Activated naive CD8-positive, alpha-beta T cell treated with anti-CD3 and anti-CD28 coated beads, Interleukin-2, amount 10 ng/mL, durations not matched to agents 7 days and 5 days (primary cell): ENCODE data around the gene GNG12. TPM values are rescaled to one million over a fixed set of nuclear protein-coding genes. Genes with fewer than 3 reads are reported as not detected.
A peak's percentile ranks its signal among the peaks of the same experiment; 100 is the strongest.

Experiments used
- ATAC-seq: fragments of 150-1000 bp; cut with Tn5 transposase; one replicate; pipeline ENCODE4 v1.10.0; 2021; ENCODE audit warnings: low read depth, moderate library complexity
- POLR2A ChIA-PET: fragments of 350-600 bp; sonication (Branson Sonifier 250); formaldehyde crosslinking; loops from one replicate; lab custom pipeline; 2021; ENCODE audit warnings: antibody characterized with exemption; lab: Charles Lee
- DNase-seq: peaks from one replicate; pipeline ENCODE4 v3.0.0; 2021
- H3K27ac Mint-ChIP-seq: one replicate; pipeline ENCODE4 v1.8.0; 2022; ENCODE audit warnings: mild to moderate bottlenecking, mixed read lengths
- H3K27me3 Mint-ChIP-seq: one replicate; pipeline ENCODE4 v1.8.0; 2022; ENCODE audit warnings: mild to moderate bottlenecking, moderate library complexity, mixed read lengths
- H3K36me3 Mint-ChIP-seq: one replicate; pipeline ENCODE4 v1.8.0; 2021; ENCODE audit warnings: mild to moderate bottlenecking, mixed read lengths
- H3K4me1 Mint-ChIP-seq: one replicate; pipeline ENCODE4 v1.8.0; 2021; ENCODE audit warnings: mixed read lengths
- H3K4me3 Mint-ChIP-seq: one replicate; pipeline ENCODE4 v1.8.0; 2022; ENCODE audit warnings: mild to moderate bottlenecking, moderate library complexity, mixed read lengths
- H3K9me3 Mint-ChIP-seq: one replicate; pipeline ENCODE4 v1.8.0; 2021; ENCODE audit warnings: mixed read lengths
- total RNA-seq, 2 experiments: library from RNA; stranded (reverse); gene quantifications; one replicate each; pipeline ENCODE4 v1.2.3, GENCODE V29; 2021

GNG12 gene
- total RNA-seq, 2 experiments from 2014 or later = not detected

DNA sequence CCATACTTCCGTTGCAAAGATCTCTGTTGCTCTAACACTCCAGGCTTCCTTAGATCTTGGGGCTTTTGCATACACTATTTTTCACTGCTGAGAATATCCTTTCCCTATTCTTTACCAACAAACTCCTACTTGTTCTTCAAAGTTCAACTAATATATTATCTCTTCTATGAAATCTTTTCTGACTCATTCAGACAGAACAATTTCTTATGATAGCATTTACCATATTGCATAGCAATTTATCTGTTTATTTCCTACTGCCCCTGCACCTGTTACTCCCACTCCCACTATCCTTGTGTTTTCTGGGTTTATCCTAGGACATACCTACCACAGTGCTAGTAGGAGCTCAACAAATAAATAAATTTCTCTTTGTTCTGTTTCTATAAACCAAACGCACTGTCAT lies 137.3 kb downstream of the GNG12 start:
- H3K4me1 Mint-ChIP-seq = no peaks in the 10 kb centered on the region
- no peak overlapping the region for H3K27ac Mint-ChIP-seq
- peaks cover 2% of the 10 kb centered on the region for H3K36me3 Mint-ChIP-seq
- POLR2A ChIA-PET = no interaction called here
- H3K4me3 Mint-ChIP-seq = no peak overlapping the region
- H3K9me3 Mint-ChIP-seq = no peaks in the 10 kb centered on the region
- no peak for DNase-seq
- ATAC-seq = no peak
- H3K27me3 Mint-ChIP-seq = peaks cover 7% of the 10 kb centered on the region

DNA sequence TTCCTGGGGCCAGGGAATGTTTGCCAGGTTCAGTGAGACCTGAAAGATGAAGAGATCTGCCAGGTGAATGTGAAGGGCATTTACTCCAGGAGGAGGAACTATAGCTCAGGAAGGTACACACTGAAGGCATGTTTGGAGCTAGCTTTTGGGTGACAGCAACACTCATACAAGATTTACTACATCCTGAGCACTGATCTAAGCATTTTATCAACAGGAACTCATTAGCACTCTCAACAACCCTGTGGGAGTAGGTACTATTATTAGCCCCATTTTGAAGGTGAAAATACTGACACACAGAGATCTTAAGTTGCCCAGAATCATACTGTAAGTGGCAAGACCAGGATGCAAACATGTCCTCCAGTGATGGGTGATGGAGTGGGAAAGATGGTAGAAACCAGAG lies 141.6 kb downstream of the GNG12 start:
- no peak overlapping the region for H3K27ac Mint-ChIP-seq
- ATAC-seq (no peak), DNase-seq (no peak)
- H3K36me3 Mint-ChIP-seq = peaks cover 11% of the 10 kb centered on the region
- H3K4me1 Mint-ChIP-seq = peaks cover 12% of the 10 kb centered on the region
- H3K27me3 Mint-ChIP-seq = peaks cover 7% of the 10 kb centered on the region
- POLR2A ChIA-PET = interaction anchor here (0.6 kb wide), 1 partner anchor 761 kb away, joined by 3 read pairs; no protein-coding TSS in a partner anchor
- H3K4me3 Mint-ChIP-seq = no peak overlapping the region
- no peaks in the 10 kb centered on the region for H3K9me3 Mint-ChIP-seq

DNA sequence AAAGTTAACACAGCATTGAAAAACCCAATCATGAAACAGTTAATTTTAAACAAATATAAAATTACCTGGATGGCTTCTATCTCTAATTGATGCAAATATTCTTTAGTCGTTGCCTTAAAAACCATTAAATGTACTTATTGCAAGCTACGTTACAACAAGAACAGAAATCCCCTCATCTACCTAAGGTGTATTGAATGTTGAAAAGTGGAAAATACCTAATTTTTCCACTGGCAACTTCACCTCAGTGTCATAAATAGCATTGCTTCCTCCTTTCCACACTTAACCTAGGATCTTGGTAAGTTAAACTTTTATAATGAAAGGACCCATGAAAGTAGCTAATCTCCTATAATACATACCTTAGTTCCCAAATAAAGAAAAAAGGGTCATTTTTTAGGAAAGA lies 142.9 kb downstream of the GNG12 start:
- POLR2A ChIA-PET = no interaction called here
- peaks cover 15% of the 10 kb centered on the region for H3K4me1 Mint-ChIP-seq

DNA sequence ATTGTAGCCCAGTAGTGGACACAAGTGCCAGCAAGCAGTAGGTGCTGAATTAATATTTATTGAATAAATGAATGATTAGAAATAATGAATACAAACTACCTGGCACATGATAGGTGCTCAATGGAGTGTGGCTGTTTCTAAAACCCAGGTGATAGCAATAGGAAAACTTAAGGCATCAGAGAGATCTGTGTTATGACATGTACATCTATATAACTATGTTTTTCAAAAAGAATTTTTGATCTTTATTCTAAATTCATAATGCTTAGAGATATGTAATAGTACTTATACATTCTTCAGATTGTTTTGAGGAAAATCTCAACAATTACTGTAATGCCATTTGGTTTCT lies 143.3 kb downstream of the GNG12 start:
- DNase-seq (no peak), ATAC-seq (no peak)
- H3K36me3 Mint-ChIP-seq = peaks cover 11% of the 10 kb centered on the region
- no peak overlapping the region for H3K27ac Mint-ChIP-seq
- POLR2A ChIA-PET = no interaction called here
- H3K4me3 Mint-ChIP-seq = no peak overlapping the region
- H3K27me3 Mint-ChIP-seq = no peaks in the 10 kb centered on the region
- peaks cover 15% of the 10 kb centered on the region for H3K4me1 Mint-ChIP-seq
- no peaks in the 10 kb centered on the region for H3K9me3 Mint-ChIP-seq

More for the DNA sequence above, 142.9 kb downstream of the GNG12 start:
- Mint-ChIP-seq H3K27me3 (no peaks in the 10 kb centered on the region), H3K4me3 (no peak overlapping the region), H3K27ac (no peak overlapping the region), H3K36me3 (peaks cover 11% of the 10 kb centered on the region), H3K9me3 (no peaks in the 10 kb centered on the region)
- ATAC-seq (no peak), DNase-seq (no peak)

DNA sequence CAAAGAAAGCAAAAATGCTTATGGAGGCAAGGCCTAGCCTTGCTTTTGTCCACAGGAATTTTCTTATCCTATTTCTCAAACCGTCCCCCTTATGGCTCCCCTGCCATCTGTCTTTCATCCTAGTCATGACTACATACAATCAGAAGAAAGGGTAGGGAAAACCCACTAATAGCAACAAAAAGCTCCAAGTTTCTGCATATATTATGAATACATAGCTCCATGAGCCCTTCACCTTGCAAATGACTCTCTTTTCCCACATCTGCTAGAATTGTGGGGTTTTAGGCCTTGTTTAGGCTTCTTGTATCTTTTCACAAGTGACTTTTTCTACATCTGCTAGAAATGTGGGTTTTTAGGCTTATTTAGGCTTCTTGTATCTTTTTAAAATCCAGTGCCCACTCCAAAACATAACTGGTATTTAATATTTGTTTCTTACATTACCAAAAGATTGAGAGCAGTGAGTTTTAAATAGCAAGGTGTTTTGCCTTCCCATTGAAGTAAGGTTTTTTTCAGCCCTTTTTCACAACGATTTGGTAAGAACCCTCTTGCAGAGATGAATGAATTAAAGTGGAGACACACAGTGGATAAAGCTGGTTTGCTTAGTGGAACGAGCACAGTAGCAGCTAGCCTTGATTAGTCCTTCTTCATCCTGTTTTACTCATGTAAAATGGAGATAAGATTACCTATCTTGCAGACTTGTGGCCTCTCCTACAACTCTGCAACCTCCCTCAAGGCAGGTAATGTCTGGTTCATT lies 143.8 kb downstream of the GNG12 start:
- no peak overlapping the region for H3K4me3 Mint-ChIP-seq
- DNase-seq = no peak
- H3K27me3 Mint-ChIP-seq = no peaks in the 10 kb centered on the region
- no peak overlapping the region for H3K27ac Mint-ChIP-seq
- no peak for ATAC-seq
- POLR2A ChIA-PET = no interaction called here
- peaks cover 11% of the 10 kb centered on the region for H3K36me3 Mint-ChIP-seq
- H3K4me1 Mint-ChIP-seq = peaks cover 18% of the 10 kb centered on the region
- H3K9me3 Mint-ChIP-seq = no peaks in the 10 kb centered on the region

DNA sequence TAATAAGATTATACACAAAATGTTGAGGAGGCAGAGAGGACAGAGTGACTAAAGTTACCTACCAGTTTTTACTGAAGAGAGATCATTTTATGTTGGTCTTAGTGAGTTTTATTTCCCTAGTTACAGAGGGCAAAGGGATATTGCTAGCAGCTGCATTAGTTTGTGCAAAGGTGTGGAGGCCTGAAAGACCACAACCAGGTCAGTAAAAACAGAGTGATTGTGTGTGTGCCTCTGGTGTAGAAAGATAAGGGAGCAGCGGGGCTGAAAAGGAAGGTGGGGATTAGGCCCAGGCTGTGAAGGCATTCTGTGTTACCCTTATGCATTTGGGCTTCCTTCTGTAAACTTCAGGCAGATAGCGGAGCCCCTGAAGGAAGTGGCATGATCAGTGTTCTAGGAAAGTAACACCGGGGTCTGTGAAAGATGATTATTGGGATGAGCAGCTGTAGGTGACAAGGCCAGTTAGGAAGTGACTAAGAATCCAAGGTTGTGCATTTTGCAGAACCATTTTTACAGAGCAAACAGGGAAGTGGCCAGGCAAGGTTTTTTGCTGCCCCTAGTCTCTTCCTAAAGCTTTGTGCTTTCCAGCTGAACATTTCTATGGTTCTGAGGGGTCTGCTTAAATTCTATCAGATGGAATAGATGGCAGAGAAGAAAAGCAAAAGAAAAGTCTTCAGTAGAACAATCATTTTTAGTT lies 144.6 kb downstream of the GNG12 start:
- Mint-ChIP-seq H3K27me3 (no peaks in the 10 kb centered on the region), H3K4me3 (no peak overlapping the region), H3K4me1 (peaks cover 24% of the 10 kb centered on the region), H3K36me3 (peaks cover 11% of the 10 kb centered on the region), H3K27ac (no peak overlapping the region), H3K9me3 (no peaks in the 10 kb centered on the region)
- POLR2A ChIA-PET = no interaction called here
- DNase-seq (no peak), ATAC-seq (no peak)

DNA sequence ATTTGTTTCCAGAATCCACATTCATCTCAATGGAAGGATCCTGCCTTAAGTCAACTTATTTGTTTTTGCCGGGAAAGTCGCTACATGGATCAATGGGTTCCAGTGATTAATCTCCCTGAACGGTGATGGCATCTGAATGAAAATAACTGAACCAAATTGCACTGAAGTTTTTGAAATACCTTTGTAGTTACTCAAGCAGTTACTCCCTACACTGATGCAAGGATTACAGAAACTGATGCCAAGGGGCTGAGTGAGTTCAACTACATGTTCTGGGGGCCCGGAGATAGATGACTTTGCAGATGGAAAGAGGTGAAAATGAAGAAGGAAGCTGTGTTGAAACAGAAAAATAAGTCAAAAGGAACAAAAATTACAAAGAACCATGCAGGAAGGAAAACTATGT lies 145.6 kb downstream of the GNG12 start:
- ATAC-seq = no peak
- H3K27ac Mint-ChIP-seq = no peak overlapping the region
- H3K36me3 Mint-ChIP-seq = peaks cover 11% of the 10 kb centered on the region
- H3K27me3 Mint-ChIP-seq = no peaks in the 10 kb centered on the region
- H3K4me1 Mint-ChIP-seq = peaks cover 27% of the 10 kb centered on the region
- H3K4me3 Mint-ChIP-seq = peak overlapping the region; percentile 13
- H3K9me3 Mint-ChIP-seq = no peaks in the 10 kb centered on the region
- POLR2A ChIA-PET = interaction anchor here (4.7 kb wide), 1 partner anchor 13 kb away, joined by 96 read pairs; no protein-coding TSS in a partner anchor
- no peak for DNase-seq

DNA sequence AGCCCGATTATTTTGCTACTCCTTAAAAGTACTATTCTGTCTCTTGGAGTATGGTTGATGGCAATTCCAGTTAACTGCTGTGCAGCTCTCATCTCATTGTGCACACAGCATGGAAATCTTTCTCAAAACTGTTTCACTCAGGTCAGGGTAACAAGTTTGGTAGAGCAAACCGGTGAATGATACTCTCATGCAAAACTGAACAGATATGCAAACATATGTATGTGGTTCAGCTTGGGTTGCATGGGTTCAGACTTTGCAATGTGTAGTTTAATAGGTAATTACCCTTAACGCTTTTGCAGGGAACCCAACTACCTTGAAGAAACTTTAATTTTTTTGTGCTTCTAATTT lies 146.1 kb downstream of the GNG12 start:
- ATAC-seq (no peak), DNase-seq (no peak)
- peaks cover 27% of the 10 kb centered on the region for H3K4me1 Mint-ChIP-seq
- peak overlapping the region; percentile 99 for H3K4me3 Mint-ChIP-seq
- H3K36me3 Mint-ChIP-seq = peaks cover 11% of the 10 kb centered on the region
- no peaks in the 10 kb centered on the region for H3K27me3 Mint-ChIP-seq
- H3K9me3 Mint-ChIP-seq = no peaks in the 10 kb centered on the region
- POLR2A ChIA-PET = interaction anchor here (0.9 to 4.7 kb wide), 3 partner anchors 12 to 257 kb away, joined by 3 to 96 read pairs (median 11); partner anchors contain the start of gene SERBP1
- peak overlapping the region; percentile 99 for H3K27ac Mint-ChIP-seq

DNA sequence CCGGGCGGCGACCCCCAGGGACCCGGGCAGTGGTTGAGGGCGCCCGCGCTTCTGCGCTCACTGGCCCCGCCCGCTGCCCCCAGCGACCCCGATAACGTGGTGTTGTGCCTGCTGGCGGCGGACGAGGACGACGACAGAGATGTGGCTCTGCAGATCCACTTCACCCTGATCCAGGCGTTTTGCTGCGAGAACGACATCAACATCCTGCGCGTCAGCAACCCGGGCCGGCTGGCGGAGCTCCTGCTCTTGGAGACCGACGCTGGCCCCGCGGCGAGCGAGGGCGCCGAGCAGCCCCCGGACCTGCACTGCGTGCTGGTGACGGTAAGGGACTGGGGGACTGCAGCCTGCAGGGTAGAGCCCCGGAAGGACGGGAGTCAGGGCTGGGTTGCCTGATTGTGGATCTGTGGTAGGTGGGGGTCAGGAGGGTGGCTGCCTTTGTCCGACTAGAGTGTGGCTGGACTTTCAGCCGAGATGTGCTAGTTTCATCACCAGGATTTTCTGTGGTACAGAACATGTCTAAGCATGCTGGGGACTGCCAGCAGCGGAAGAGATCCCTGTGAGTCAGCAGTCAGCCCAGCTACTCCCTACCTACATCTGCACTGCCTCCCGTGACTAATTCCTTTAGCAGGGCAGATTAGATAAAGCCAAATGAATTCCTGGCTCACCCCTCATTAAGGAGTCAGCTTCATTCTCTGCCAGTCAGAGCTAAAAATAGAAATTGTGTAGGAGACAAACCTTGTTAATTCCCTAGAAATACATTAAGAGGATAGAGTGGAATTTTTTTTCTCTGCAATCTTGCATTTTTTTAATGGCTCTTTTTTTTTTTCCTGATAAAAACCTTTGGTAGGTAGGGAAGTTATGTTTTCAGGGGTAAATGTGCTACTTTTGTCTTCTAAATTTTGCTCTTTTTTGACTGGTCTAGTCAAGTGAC lies 146.7 kb downstream of the GNG12 start:
- POLR2A ChIA-PET = interaction anchor here (0.6 to 4.7 kb wide), 7 partner anchors 8 to 761 kb away, joined by 3 to 96 read pairs (median 3); partner anchors contain the start of gene SERBP1
- Mint-ChIP-seq H3K4me1 (peaks cover 27% of the 10 kb centered on the region), H3K27me3 (no peaks in the 10 kb centered on the region), H3K9me3 (peaks cover 1% of the 10 kb centered on the region), H3K36me3 (peaks cover 11% of the 10 kb centered on the region), H3K4me3 (peak overlapping the region; percentile 99), H3K27ac (peak overlapping the region; percentile 99)
- peak; percentile 27 for ATAC-seq
- DNase-seq = peak; percentile 77

DNA sequence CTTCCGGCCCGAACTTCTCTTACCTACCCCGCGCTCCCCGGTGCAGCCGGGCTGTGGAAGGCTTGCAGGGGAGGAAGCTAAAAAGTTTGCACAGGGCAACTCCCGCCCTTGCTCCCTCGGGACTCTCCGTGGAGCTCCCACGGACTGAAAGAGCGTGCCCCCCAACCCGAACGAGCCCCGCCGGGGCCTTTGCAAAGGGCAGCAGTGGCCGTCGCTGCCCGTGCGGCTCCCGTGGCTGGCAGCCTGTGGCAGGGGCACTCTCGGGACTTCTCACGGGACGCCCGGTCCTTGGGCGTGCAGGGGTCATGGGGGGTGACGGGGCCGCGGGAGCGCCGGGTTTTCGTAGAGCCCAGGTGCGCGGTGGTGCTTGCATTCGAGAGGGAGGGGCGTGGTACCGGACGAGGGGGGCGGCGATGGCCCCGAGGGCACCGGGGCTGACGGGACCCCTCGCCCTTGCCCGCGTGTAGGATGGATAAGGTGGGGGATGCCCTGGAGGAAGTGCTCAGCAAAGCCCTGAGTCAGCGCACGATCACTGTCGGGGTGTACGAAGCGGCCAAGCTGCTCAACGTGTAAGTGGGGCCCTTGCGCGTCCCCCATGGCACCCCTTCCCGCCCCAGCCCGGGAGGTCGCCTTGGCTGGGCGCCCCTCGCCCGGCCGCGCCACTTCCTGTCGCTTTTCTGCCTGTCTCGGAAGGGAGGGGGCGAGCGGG lies 147.6 kb downstream of the GNG12 start:
- POLR2A ChIA-PET = interaction anchor here (0.6 to 4.7 kb wide), 13 partner anchors 9 to 760 kb away, joined by 3 to 96 read pairs (median 4); partner anchors contain the start of gene SERBP1
- peaks cover 1% of the 10 kb centered on the region for H3K9me3 Mint-ChIP-seq
- peak overlapping the region; percentile 99 for H3K4me3 Mint-ChIP-seq
- peak overlapping the region; percentile 99 for H3K27ac Mint-ChIP-seq
- H3K4me1 Mint-ChIP-seq = peaks cover 27% of the 10 kb centered on the region
- H3K36me3 Mint-ChIP-seq = peaks cover 9% of the 10 kb centered on the region
- ATAC-seq = peak; percentile 14
- no peak for DNase-seq
- no peaks in the 10 kb centered on the region for H3K27me3 Mint-ChIP-seq

DNA sequence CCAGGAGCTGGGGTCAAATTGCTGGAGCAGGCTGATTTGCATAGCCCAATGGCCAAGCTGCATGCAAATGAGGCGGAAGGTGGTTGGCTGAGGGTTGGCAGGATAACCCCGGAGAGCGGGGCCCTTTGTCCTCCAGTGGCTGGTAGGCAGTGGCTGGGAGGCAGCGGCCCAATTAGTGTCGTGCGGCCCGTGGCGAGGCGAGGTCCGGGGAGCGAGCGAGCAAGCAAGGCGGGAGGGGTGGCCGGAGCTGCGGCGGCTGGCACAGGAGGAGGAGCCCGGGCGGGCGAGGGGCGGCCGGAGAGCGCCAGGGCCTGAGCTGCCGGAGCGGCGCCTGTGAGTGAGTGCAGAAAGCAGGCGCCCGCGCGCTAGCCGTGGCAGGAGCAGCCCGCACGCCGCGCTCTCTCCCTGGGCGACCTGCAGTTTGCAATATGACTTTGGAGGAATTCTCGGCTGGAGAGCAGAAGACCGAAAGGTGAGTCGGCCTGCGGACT lies 148.2 kb downstream of the GNG12 start, which contains the start of gene GADD45A:
Gene GADD45A (plus strand): TSS at position 135 of the 491 bp plus-strand sequence. CDS start 294 bp downstream, at position 429.
- H3K36me3 Mint-ChIP-seq = peaks cover 7% of the 10 kb centered on the region

DNA sequence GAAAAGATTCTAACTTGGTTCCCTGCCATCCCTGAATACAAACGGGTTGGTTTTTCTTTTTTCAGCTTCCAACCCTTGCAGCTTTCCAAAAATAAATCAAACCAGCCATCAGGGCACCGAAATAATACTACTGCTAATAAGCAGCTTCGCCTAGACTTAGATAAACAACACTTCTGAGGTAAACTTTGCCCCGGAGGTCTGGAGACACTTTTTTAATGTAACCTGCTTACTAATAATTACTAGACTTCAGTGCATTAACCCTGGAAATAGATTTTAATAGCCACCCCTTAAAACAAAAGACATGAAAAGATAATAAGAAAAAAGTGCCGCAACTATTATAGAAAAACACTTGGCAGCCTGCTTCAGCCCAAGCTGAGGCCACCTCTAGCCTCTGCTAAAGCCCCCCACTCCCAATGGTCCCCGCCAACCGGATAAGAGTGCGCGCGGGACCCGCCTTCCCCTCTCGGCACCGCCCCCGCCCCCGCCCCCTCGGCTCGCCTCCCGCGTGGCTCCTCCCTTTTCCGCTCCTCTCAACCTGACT lies 148.7 kb downstream of the GNG12 start:
- Mint-ChIP-seq H3K27me3 (no peaks in the 10 kb centered on the region), H3K4me3 (peak overlapping the region; percentile 99), H3K4me1 (peaks cover 27% of the 10 kb centered on the region), H3K27ac (peak overlapping the region; percentile 99), H3K9me3 (peaks cover 1% of the 10 kb centered on the region), H3K36me3 (peaks cover 7% of the 10 kb centered on the region)
- DNase-seq (no peak), ATAC-seq (no peak)
- POLR2A ChIA-PET = interaction anchor here (1.0 to 4.7 kb wide), 9 partner anchors 10 to 759 kb away, joined by 3 to 96 read pairs (median 5); partner anchors contain the start of gene SERBP1

More for the DNA sequence above, 148.2 kb downstream of the GNG12 start, which contains the start of gene GADD45A:
- Mint-ChIP-seq H3K27ac (peak within 1 kb of the TSS; percentile 99), H3K4me3 (peak within 1 kb of the TSS; percentile 99), H3K4me1 (peaks cover 27% of the 10 kb centered on the region), H3K9me3 (peaks cover 1% of the 10 kb centered on the region), H3K27me3 (no peaks in the 10 kb centered on the region)
- DNase-seq (peak; percentile 92), ATAC-seq (peak; percentile 93)
- POLR2A ChIA-PET = interaction anchor here (0.6 to 4.7 kb wide), 12 partner anchors 10 to 760 kb away, joined by 3 to 96 read pairs (median 4); partner anchors contain the start of gene SERBP1
